ENCODE results near the gene MGAT5.

The MGAT5 gene

GRCh38 chr2:134482131-134482723 lies 228.4 kb downstream of the MGAT5 start:
- TF ChIP-seq, protein P1, sequence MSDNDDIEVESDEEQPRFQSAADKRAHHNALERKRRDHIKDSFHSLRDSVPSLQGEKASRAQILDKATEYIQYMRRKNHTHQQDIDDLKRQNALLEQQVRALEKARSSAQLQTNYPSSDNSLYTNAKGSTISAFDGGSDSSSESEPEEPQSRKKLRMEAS (IDR thresholded peaks at IDR 0.05; ENCODE audit: low read depth, low read length), result no peak
- TF ChIP-seq MYC (IDR thresholded peaks at IDR 0.05; ENCODE audit: low read depth, low read length) (no peak), CTCF (IDR thresholded peaks at IDR 0.05; ENCODE audit: low read depth, low read length) (no peak), POLR2A (IDR thresholded peaks at IDR 0.05; ENCODE audit: extremely low read depth, insufficient read length) (no peak)
- no peak overlapping the region for H3K4me3 ChIP-seq (ENCODE audit: low read depth, low read length)
- no peak for DNase-seq (ENCODE audit: low read depth)

GRCh38 chr2:134482766-134483340 lies 229.0 kb downstream of the MGAT5 start:
- TF ChIP-seq CTCF (IDR thresholded peaks at IDR 0.05; ENCODE audit: low read depth, low read length), result no peak
- TF ChIP-seq POLR2A (IDR thresholded peaks at IDR 0.05; ENCODE audit: extremely low read depth, insufficient read length), result no peak
- TF ChIP-seq, protein P1 (IDR thresholded peaks at IDR 0.05; ENCODE audit: low read depth, low read length), result no peak
- TF ChIP-seq MYC (IDR thresholded peaks at IDR 0.05; ENCODE audit: low read depth, low read length), result no peak
- no peak for DNase-seq (ENCODE audit: low read depth)
- H3K4me3 ChIP-seq (ENCODE audit: low read depth, low read length), result no peak overlapping the region

DNA sequence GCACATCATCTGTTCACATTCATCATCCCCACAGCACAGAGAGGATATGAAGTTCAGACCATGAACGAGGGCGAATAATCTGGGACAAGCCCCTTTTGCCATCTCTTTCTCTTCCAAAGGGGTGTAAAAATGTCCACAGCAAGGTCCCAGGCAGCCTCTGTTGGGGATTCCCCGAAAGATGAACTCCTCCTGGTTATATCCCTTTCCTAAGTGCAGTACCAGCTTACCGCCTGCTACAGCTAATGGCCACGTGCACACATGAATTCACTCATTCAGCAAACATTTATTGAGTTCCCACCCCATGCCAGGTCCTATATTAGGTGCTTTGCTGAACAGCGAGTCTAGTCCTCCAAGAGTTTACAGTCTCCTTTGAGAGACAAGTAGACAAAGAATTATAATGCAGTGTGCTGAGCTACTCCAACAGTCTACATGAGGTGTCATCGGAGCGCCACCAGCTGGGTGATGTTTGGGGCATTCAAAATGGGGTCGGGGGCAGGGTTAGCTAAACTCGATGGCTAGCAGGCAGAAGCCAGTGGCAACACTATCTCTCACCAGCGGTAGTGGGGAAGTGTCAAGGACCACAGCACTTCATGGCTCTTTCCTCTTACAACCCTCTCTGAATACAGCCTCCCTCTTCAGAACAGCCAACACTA lies 236.0 kb downstream of the MGAT5 start:
- TF ChIP-seq, protein P1 (IDR thresholded peaks at IDR 0.05; ENCODE audit: low read depth, low read length), result no peak
- TF ChIP-seq MYC (IDR thresholded peaks at IDR 0.05; ENCODE audit: low read depth, low read length) (no peak), CTCF (IDR thresholded peaks at IDR 0.05; ENCODE audit: low read depth, low read length) (no peak), POLR2A (IDR thresholded peaks at IDR 0.05; ENCODE audit: extremely low read depth, insufficient read length) (no peak)
- no peak overlapping the region for H3K4me3 ChIP-seq (ENCODE audit: low read depth, low read length)
- no peak for DNase-seq (ENCODE audit: low read depth)

- TF ChIP-seq, protein P1 (IDR thresholded peaks at IDR 0.05; ENCODE audit: low read depth, low read length), result no peak
- no peak for TF ChIP-seq CTCF (IDR thresholded peaks at IDR 0.05; ENCODE audit: low read depth, low read length)
- no peak for TF ChIP-seq MYC (IDR thresholded peaks at IDR 0.05; ENCODE audit: low read depth, low read length)
- no peak for TF ChIP-seq POLR2A (IDR thresholded peaks at IDR 0.05; ENCODE audit: extremely low read depth, insufficient read length)
- no peak overlapping the region for H3K4me3 ChIP-seq (ENCODE audit: low read depth, low read length)
- DNase-seq (ENCODE audit: low read depth), result no peak
Observed at GRCh38 chr2:134490559-134490958, 236.7 kb downstream of the MGAT5 start.

DNA sequence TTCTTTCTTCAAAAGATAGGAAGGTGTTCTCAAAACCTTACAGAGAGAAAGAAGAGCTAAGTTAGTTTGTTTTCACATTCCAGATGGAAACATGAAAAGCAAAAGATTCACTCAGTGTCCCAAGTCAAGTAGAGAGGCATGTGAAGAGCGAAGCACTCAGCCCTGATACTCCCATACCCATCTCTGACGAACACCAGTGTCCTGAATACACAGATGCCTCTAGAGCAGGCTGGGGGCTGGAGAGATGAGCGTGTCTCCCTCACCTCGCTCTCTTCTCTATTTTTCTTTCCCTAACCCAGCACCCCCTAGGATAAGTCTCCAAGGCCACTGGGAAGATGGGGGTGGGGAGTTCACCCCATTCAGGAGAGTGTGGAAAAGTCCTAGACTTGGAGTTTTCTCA lies 237.2 kb downstream of the MGAT5 start:
- no peak for TF ChIP-seq CTCF (IDR thresholded peaks at IDR 0.05; ENCODE audit: low read depth, low read length)
- TF ChIP-seq, protein P1 (IDR thresholded peaks at IDR 0.05; ENCODE audit: low read depth, low read length), result no peak
- TF ChIP-seq MYC (IDR thresholded peaks at IDR 0.05; ENCODE audit: low read depth, low read length), result no peak
- no peak for TF ChIP-seq POLR2A (IDR thresholded peaks at IDR 0.05; ENCODE audit: extremely low read depth, insufficient read length)
- no peak overlapping the region for H3K4me3 ChIP-seq (ENCODE audit: low read depth, low read length)
- no peak for DNase-seq (ENCODE audit: low read depth)

Data from NB4 (cell line).